ENCODE measurements around the gene PLCB2.

GRCh38 chr15:40250771-40251483, 56.8 kb downstream of the PLCB2 start:
- TF ChIP-seq POLR2A (IDR thresholded peaks at IDR 0.05; ENCODE audit: low read length) (no peak), GATA1 (IDR thresholded peaks at IDR 0.05; ENCODE audit: low read depth, low read length) (no peak)

Measured in erythroblast (primary cell).